ENCODE results near the gene HNRNPA2B1. TPM values are rescaled to one million over a fixed set of nuclear protein-coding genes. Genes with fewer than 3 reads are reported as not detected.
"Not testable (repeated sequence)": the region's sequence is repeated elsewhere in the genome, so short reads cannot be mapped to it uniquely, and the experiment has no call there.

HNRNPA2B1 gene
- polyA plus RNA-seq, 4 donors = 1,061 to 1,650 (median 1,619) TPM

GRCh38 chr7:26185844-26186180 lies 14.7 kb downstream of the HNRNPA2B1 start:
- no peak for DNase-seq (ENCODE audit: low read depth in 4 of 4, low spot score in 3 of 4)

GRCh38 chr7:26185131-26185843 lies 15.3 kb downstream of the HNRNPA2B1 start:
- no peak for DNase-seq (ENCODE audit: low read depth in 4 of 4, low spot score in 3 of 4)

GRCh38 chr7:26184281-26185101 lies 16.1 kb downstream of the HNRNPA2B1 start:
- not testable (repeated sequence) for DNase-seq (ENCODE audit: low read depth in 4 of 4, low spot score in 3 of 4)

GRCh38 chr7:26183545-26184280 lies 16.8 kb downstream of the HNRNPA2B1 start:
- DNase-seq (ENCODE audit: low read depth in 4 of 4, low spot score in 3 of 4) = no peak

GRCh38 chr7:26182706-26183105 lies 17.8 kb downstream of the HNRNPA2B1 start:
- no peak for DNase-seq (ENCODE audit: low read depth in 4 of 4, low spot score in 3 of 4)

- no peak for DNase-seq (ENCODE audit: low read depth in 4 of 4, low spot score in 3 of 4)
These were observed 18.3 kb downstream of the HNRNPA2B1 start for GRCh38 chr7:26182283-26182682.

GRCh38 chr7:26181474-26182227 lies 18.9 kb downstream of the HNRNPA2B1 start:
- DNase-seq (ENCODE audit: low read depth in 4 of 4, low spot score in 3 of 4) = no peak

GRCh38 chr7:26180792-26181198 lies 19.8 kb downstream of the HNRNPA2B1 start:
- no peak for DNase-seq (ENCODE audit: low read depth in 4 of 4, low spot score in 3 of 4)

- no peak for DNase-seq (ENCODE audit: low read depth in 4 of 4, low spot score in 3 of 4)
These were observed 20.6 kb downstream of the HNRNPA2B1 start for GRCh38 chr7:26179826-26180497.

- no peak for DNase-seq (ENCODE audit: low read depth in 4 of 4, low spot score in 3 of 4)
These were observed 21.1 kb downstream of the HNRNPA2B1 start for GRCh38 chr7:26179422-26179821.

GRCh38 chr7:26178272-26178960 lies 22.1 kb downstream of the HNRNPA2B1 start:
- no peak for DNase-seq (ENCODE audit: low read depth in 4 of 4, low spot score in 3 of 4)

- DNase-seq (ENCODE audit: low read depth in 4 of 4, low spot score in 3 of 4) = not testable (repeated sequence)
These were observed 23.3 kb downstream of the HNRNPA2B1 start for GRCh38 chr7:26177269-26177668.

GRCh38 chr7:26176696-26177095 lies 23.9 kb downstream of the HNRNPA2B1 start:
- DNase-seq (ENCODE audit: low read depth in 4 of 4, low spot score in 3 of 4) = not testable (repeated sequence)

GRCh38 chr7:26175903-26176302 lies 24.6 kb downstream of the HNRNPA2B1 start:
- DNase-seq (ENCODE audit: low read depth in 4 of 4, low spot score in 3 of 4) = not testable (repeated sequence)

GRCh38 chr7:26172048-26172447 lies 28.5 kb downstream of the HNRNPA2B1 start:
- DNase-seq (ENCODE audit: low read depth in 4 of 4, low spot score in 3 of 4) = no peak

- no peak for DNase-seq (ENCODE audit: low read depth in 4 of 4, low spot score in 3 of 4)
These were observed 28.9 kb downstream of the HNRNPA2B1 start for GRCh38 chr7:26171601-26172000.

GRCh38 chr7:26170663-26171062 lies 29.9 kb downstream of the HNRNPA2B1 start:
- no peak for DNase-seq (ENCODE audit: low read depth in 4 of 4, low spot score in 3 of 4)

- no peak for DNase-seq (ENCODE audit: low read depth in 4 of 4, low spot score in 3 of 4)
These were observed 31.3 kb downstream of the HNRNPA2B1 start for GRCh38 chr7:26169271-26169670.

GRCh38 chr7:26168458-26169023 lies 32.0 kb downstream of the HNRNPA2B1 start:
- no peak for DNase-seq (ENCODE audit: low read depth in 4 of 4, low spot score in 3 of 4)

Measured in left renal pelvis (tissue), 4 donors.